ENCODE results near the gene FBXL16.

Gene FBXL16

GRCh38 chr16:683396-684070 is 22.1 kb downstream of the FBXL16 start:
- in situ Hi-C loops (cut with MboI; ENCODE audit: low pct_unique_long_range_greater_than_20kb, low sequenced_read_pairs, unreplicated experiment): no loop called here
- no peak for TF ChIP-seq CTCF (IDR thresholded peaks at IDR 0.05; ENCODE audit: extremely low read depth, insufficient read depth, missing control alignments)
- no peak for DNase-seq (ENCODE audit: low spot score)

GRCh38 chr16:682493-683395 is 22.9 kb downstream of the FBXL16 start:
- DNase-seq (ENCODE audit: low spot score): no peak
- TF ChIP-seq CTCF (IDR thresholded peaks at IDR 0.05; ENCODE audit: extremely low read depth, insufficient read depth, missing control alignments): no peak
- in situ Hi-C loops (cut with MboI; ENCODE audit: low pct_unique_long_range_greater_than_20kb, low sequenced_read_pairs, unreplicated experiment): no loop called here

GRCh38 chr16:681746-682427 is 23.7 kb downstream of the FBXL16 start:
- DNase-seq (ENCODE audit: low spot score): no peak
- in situ Hi-C loops (cut with MboI; ENCODE audit: low pct_unique_long_range_greater_than_20kb, low sequenced_read_pairs, unreplicated experiment): no loop called here
- no peak for TF ChIP-seq CTCF (IDR thresholded peaks at IDR 0.05; ENCODE audit: extremely low read depth, insufficient read depth, missing control alignments)

GRCh38 chr16:680967-681745 is 24.4 kb downstream of the FBXL16 start:
- in situ Hi-C loops (cut with MboI; ENCODE audit: low pct_unique_long_range_greater_than_20kb, low sequenced_read_pairs, unreplicated experiment): no loop called here
- no peak for DNase-seq (ENCODE audit: low spot score)

GRCh38 chr16:680625-680945 is 25.0 kb downstream of the FBXL16 start:
- DNase-seq (ENCODE audit: low spot score): no peak
- in situ Hi-C loops (cut with MboI; ENCODE audit: low pct_unique_long_range_greater_than_20kb, low sequenced_read_pairs, unreplicated experiment): no loop called here
- no peak for TF ChIP-seq CTCF (IDR thresholded peaks at IDR 0.05; ENCODE audit: extremely low read depth, insufficient read depth, missing control alignments)

More at GRCh38 chr16:680967-681745, 24.4 kb downstream of the FBXL16 start:
- peak; percentile 25 for TF ChIP-seq CTCF (IDR thresholded peaks at IDR 0.05; ENCODE audit: extremely low read depth, insufficient read depth, missing control alignments)

Data from GM13977 (cell line).